Urinary bladder (tissue), 4 donors: ENCODE measurements around the gene ZSCAN4. TPM values are rescaled to one million over a fixed set of nuclear protein-coding genes. Genes with fewer than 3 reads are reported as not detected.

Source experiments
- DNase-seq: peaks from one replicate; pipeline ENCODE4 v3.0.0-alpha.2; 2015; ENCODE audit errors: extremely low spot score
- H3K27ac ChIP-seq: one replicate; pipeline ENCODE4 v1.5.1; 2013; ENCODE audit warnings: low read depth, mild to moderate bottlenecking, moderate library complexity
- H3K36me3 ChIP-seq: one replicate; pipeline ENCODE4 v1.6.1; 2013; ENCODE audit warnings: mild to moderate bottlenecking, moderate library complexity; ENCODE audit not compliant: insufficient read depth
- H3K4me1 ChIP-seq: one replicate; pipeline ENCODE4 v1.6.1; 2013; ENCODE audit warnings: mild to moderate bottlenecking, moderate library complexity; ENCODE audit not compliant: insufficient read depth
- H3K4me3 ChIP-seq: one replicate; pipeline ENCODE4 v1.5.1; 2013; ENCODE audit warnings: low read depth, low read length
- WGBS: extraction: QIAGEN DNeasy Blood & Tissue Kit; methylation state at CpG from one replicate; pipeline ENCODE4 v1.1.7; 2013; 5-methylcytosine and 5-hydroxymethylcytosine counted together
- polyA plus RNA-seq: library from polyadenylated mRNA; stranded (reverse); fragments of 200-250 nt; gene quantifications from one replicate; pipeline ENCODE4 v1.2.3, GENCODE V29; 2013
- total RNA-seq: library from RNA; depleted of rRNA; stranded (reverse); fragments of >200 nt; gene quantifications from one replicate; pipeline ENCODE4 v1.2.3, GENCODE V29; 2014
- donor health status: healthy with polysubstance abuse.
- donor health status: healthy.

ZSCAN4 gene
- total and polyA plus RNA-seq, 2 donors: 0.20 TPM; not detected in 1

DNA sequence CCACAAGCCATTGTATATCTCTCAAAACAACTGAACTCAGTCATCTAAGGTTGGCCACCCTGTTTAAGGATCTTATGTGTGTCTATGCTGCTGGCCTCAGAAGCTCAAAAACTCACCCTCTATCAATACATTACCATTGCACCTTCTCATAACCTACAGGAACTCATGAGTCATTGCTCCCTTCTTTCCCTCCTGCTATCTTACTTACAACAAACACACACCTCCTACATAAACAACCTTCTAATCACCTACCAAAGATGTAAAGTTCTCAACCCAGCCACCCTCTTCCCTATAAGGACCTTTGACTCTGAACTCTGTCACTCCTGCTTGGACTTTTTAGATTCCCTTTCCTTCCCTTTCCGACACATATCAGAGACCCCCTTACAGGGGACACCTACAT lies 13.3 kb upstream of the ZSCAN4 start:
- Histone ChIP-seq H3K36me3 (no peaks in the 10 kb centered on the region), H3K4me1 (peaks cover 2% of the 10 kb centered on the region), H3K4me3 (no peak overlapping the region), H3K27ac (no peak overlapping the region)
- WGBS: 40% methylated on average over 1 of the region's 1 CpG
- no peak for DNase-seq

- Histone ChIP-seq H3K4me3 (no peak overlapping the region), H3K27ac (no peak overlapping the region), H3K36me3 (no peaks in the 10 kb centered on the region), H3K4me1 (peaks cover 2% of the 10 kb centered on the region)
- DNase-seq: no peak
- WGBS: 79% methylated on average over 1 of the region's 1 CpG
Observed at GRCh38 chr19:57656346-57656745, 12.4 kb upstream of the ZSCAN4 start.

DNA sequence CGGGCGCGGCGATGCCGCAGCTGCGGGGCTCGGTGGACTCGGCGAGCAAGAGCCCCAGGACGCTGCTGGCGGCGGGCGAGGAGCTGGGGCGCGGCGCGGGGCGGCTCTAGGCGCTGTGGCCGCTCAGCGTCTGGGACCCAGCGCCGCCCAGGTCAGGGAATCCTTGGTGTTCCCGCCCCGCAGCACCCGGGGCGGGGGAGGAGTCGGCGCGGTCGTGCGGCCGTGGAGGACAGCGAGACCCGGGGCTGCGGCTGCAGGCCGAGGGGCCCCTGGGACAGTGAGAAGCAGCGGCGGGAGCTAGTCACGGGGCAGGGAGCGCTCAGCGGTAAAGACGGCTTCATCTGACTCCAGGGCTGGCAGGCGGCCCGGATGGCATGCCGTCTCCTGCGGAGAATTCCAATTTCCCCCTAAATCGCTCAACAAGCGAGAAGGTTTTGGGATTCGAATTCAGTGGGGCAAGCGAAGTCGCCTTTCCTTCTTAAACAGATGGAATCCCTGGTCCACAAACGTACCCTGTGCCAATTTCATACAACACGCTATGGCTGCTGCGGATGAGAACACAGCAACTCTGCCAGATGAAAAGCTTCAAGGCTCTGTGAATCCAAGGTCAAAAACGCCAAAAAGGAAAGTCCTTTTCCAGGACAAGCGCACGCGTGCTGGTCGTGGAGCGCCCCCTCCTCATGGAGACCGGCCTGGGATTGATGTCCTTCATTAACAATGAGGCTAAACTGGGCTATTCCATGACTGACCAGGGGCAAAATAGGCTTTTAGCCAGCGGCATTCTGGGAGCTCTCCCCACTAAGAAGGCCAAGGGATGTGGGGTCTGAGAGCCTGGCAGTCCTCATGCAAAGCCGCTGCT lies 4.2 kb upstream of the ZSCAN4 start:
- no peaks in the 10 kb centered on the region for H3K36me3 ChIP-seq
- peak overlapping the region; percentile 51 for H3K4me3 ChIP-seq
- H3K27ac ChIP-seq: peak overlapping the region; percentile 77
- DNase-seq: peak; percentile 23
- no peaks in the 10 kb centered on the region for H3K4me1 ChIP-seq
- WGBS: 2% methylated on average over 64 of the region's 64 CpGs

GRCh38 chr19:57665261-57665806 lies 3.4 kb upstream of the ZSCAN4 start:
- Histone ChIP-seq H3K36me3 (no peaks in the 10 kb centered on the region), H3K4me3 (no peak overlapping the region), H3K27ac (no peak overlapping the region), H3K4me1 (no peaks in the 10 kb centered on the region)
- WGBS: 79% methylated on average over 9 of the region's 9 CpGs
- no peak for DNase-seq

GRCh38 chr19:57667228-57667627 lies 1.5 kb upstream of the ZSCAN4 start:
- Histone ChIP-seq H3K27ac (no peak overlapping the region), H3K4me3 (no peak overlapping the region), H3K36me3 (no peaks in the 10 kb centered on the region), H3K4me1 (no peaks in the 10 kb centered on the region)
- DNase-seq: no peak
- 78% methylated on average over 1 of the region's 1 CpG for WGBS

DNA sequence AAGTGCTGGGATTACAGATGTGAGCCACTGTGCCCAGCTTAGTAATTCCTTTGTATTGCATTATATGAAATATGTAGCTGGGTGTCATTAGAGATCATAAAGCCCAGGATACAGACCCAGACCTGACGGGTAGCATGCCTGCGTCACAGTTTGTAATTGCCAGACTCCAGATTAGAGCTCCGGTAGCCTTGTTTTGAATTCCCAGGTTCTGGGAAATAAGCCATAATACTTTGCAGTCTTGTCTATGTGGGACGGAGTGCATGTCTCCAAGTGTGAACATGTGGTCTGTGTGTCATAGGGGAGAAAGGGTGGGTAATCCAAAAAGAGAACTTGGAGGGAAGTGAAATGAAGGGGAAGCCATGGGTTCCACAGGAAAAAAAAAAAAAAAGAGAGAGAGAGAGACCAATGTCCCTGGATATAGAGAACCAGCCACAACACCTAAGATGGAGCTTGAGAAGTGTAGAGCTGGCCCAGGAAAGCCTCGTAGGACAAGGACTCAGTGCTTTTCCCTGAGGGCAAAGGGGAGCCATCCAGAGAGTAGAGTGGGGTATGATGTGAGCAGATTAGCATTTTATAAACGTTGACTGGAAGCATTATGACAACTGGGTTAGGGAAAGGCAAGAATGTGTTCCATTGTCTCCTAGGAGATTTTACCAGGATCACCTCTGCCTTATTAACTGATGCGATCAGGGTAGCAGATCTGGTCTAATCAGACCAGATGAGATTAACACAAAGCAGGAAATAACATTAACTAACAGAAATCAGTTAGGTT lies 2.6 kb downstream of the ZSCAN4 start:
- no peaks in the 10 kb centered on the region for H3K36me3 ChIP-seq
- WGBS: 47% methylated on average over 7 of the region's 7 CpGs
- H3K4me1 ChIP-seq: peaks cover 1% of the 10 kb centered on the region
- no peak for DNase-seq
- no peak overlapping the region for H3K4me3 ChIP-seq
- no peak overlapping the region for H3K27ac ChIP-seq

- peaks cover 1% of the 10 kb centered on the region for H3K4me1 ChIP-seq
- H3K36me3 ChIP-seq: no peaks in the 10 kb centered on the region
- H3K4me3 ChIP-seq: no peak overlapping the region
- no peak overlapping the region for H3K27ac ChIP-seq
- 77% methylated on average over 4 of the region's 4 CpGs for WGBS
- no peak for DNase-seq
Observed at GRCh38 chr19:57672466-57672865, 3.7 kb downstream of the ZSCAN4 start.

DNA sequence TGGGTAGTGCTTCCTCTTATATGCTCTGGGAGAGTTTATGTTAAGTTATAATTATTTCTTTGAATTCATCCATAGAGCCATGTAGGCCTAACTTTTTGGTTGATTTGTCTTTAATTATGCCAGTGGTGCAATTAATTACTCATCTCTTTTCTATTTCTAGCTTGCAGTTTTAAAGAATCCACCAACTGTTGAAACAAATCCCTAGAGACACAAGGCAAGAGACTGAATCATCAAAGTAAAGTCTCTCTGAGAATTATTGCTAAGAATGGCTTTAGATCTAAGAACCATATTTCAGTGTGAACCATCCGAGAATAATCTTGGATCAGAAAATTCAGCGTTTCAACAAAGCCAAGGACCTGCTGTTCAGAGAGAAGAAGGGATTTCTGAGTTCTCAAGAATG lies 7.1 kb downstream of the ZSCAN4 start:
- no peak overlapping the region for H3K4me3 ChIP-seq
- 66% methylated on average over 2 of the region's 2 CpGs for WGBS
- H3K27ac ChIP-seq: no peak overlapping the region
- no peaks in the 10 kb centered on the region for H3K36me3 ChIP-seq
- DNase-seq: no peak
- peaks cover 1% of the 10 kb centered on the region for H3K4me1 ChIP-seq

DNA sequence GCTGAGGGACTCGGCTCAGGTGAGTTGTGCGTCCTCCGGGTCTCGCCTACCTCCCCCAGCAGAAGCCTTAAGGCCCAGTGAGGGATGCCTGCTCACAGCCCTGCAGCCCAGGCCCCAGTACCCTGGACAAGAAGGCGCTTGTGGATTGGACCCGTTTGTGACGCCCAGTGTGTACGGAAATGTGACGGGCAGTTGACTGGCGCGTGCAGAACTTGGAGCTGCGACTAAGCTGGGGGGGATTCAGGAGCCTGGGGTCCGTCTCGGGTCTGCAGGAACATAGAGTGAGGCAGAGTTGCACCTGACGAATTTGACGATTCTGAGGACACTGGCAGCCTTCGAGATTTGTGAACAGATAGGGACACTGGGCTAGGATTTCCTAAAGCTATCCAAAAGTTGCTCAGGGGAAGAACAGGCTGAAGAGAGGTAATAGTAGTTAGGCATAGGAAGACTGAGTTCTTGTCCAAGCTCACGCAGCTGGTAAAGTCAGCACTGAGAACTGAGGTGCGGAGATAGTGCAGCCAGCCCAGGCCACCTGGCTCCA lies 13.6 kb downstream of the ZSCAN4 start:
- H3K36me3 ChIP-seq: no peaks in the 10 kb centered on the region
- DNase-seq: no peak

DNA sequence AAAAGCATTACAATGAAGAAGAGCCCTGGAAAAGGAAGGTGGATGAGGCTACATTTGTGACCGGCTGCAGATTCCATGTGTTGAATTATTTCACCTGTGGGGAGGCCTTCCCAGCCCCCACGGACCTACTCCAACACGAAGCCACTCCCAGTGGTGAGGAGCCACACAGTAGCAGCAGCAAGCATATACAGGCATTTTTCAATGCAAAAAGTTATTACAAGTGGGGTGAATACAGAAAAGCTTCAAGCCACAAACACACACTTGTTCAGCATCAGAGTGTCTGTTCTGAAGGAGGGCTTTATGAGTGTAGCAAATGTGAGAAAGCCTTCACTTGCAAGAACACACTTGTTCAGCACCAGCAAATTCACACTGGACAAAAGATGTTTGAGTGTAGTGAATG lies 18.0 kb downstream of the ZSCAN4 start:
- Histone ChIP-seq H3K4me3 (no peak overlapping the region), H3K4me1 (peaks cover 2% of the 10 kb centered on the region), H3K36me3 (no peaks in the 10 kb centered on the region), H3K27ac (no peak overlapping the region)
- no peak for DNase-seq
- WGBS: 97% methylated on average over 3 of the region's 3 CpGs

More for the DNA sequence above, 13.6 kb downstream of the ZSCAN4 start:
- Histone ChIP-seq H3K4me3 (peak overlapping the region; percentile 71), H3K27ac (no peak overlapping the region), H3K4me1 (peaks cover 2% of the 10 kb centered on the region)
- 3% methylated on average over 19 of the region's 19 CpGs for WGBS

- no peaks in the 10 kb centered on the region for H3K36me3 ChIP-seq
- H3K4me1 ChIP-seq: peaks cover 2% of the 10 kb centered on the region
- no peak for DNase-seq
- WGBS: 99% methylated on average over 12 of the region's 12 CpGs
- H3K4me3 ChIP-seq: no peak overlapping the region
- H3K27ac ChIP-seq: no peak overlapping the region
Observed at GRCh38 chr19:57687363-57688010, 18.8 kb downstream of the ZSCAN4 start.

DNA sequence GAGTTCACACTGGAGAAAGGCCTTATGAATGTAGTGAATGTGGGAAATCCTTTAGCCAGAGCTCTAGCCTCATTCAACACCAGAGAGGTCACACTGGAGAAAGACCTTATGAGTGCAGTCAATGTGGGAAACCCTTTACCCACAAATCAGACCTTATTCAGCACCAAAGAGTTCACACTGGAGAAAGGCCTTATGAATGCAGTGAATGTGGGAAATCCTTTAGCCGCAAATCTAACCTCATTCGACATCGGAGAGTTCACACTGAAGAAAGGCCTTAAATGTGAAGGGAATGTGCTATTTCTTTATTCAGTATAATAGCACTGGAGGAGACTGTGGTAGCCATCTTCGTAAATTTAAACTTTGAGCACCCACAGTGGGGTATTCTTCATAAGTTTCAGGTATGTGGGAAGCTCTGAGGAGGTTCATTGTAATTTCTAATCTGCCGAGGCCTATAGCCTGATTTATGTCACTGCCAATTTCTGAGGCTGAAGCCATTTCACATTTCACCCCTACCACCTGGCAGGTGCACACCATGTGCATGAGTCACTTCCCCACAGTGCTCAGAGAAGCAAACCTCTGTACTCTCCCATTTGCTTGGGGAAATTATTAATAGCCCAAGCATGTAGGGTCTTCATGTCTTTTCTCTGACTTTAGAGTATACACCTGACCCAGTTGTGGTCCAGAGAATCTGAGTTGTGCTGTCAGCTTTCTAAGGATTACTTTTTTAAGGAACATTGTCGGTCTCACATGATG lies 19.5 kb downstream of the ZSCAN4 start:
- H3K36me3 ChIP-seq: no peaks in the 10 kb centered on the region
- peaks cover 2% of the 10 kb centered on the region for H3K4me1 ChIP-seq
- no peak overlapping the region for H3K27ac ChIP-seq
- H3K4me3 ChIP-seq: no peak overlapping the region
- DNase-seq: no peak
- 97% methylated on average over 6 of the region's 6 CpGs for WGBS

GRCh38 chr19:57689750-57690149 lies 21.0 kb downstream of the ZSCAN4 start:
- H3K4me3 ChIP-seq: no peak overlapping the region
- H3K4me1 ChIP-seq: no peaks in the 10 kb centered on the region
- no peaks in the 10 kb centered on the region for H3K36me3 ChIP-seq
- no peak overlapping the region for H3K27ac ChIP-seq
- WGBS: 97% methylated on average over 3 of the region's 3 CpGs
- DNase-seq: no peak
